HG02642 (cell line): ENCODE measurements around the gene PIPOX.

Source experiments
- ATAC-seq: cut with Tn5 transposase; IDR thresholded peaks from one replicate; pipeline ENCODE4 v1.9.1; 2021; ENCODE audit warnings: mild to moderate bottlenecking; ENCODE audit not compliant: unreplicated experiment, poor library complexity

PIPOX gene

GRCh38 chr17:29042679-29043538, at the start of gene PIPOX:
Gene PIPOX, plus strand, starts transcription at chr17:29043141. Its CDS starts 85 bp downstream, at chr17:29043226.
- ATAC-seq, result no peak

- ATAC-seq, result no peak
Observed at GRCh38 chr17:28993645-28994426, 49.1 kb upstream of the PIPOX start.

GRCh38 chr17:28996554-28997096, 46.3 kb upstream of the PIPOX start:
- no peak for ATAC-seq

- ATAC-seq, result no peak
Observed at GRCh38 chr17:28997806-28998205, 45.1 kb upstream of the PIPOX start.

- no peak for ATAC-seq
Observed at GRCh38 chr17:28999206-28999605, 43.7 kb upstream of the PIPOX start.

GRCh38 chr17:29000973-29001372, 42.0 kb upstream of the PIPOX start:
- ATAC-seq, result no peak

GRCh38 chr17:29002811-29003210, 40.1 kb upstream of the PIPOX start:
- no peak for ATAC-seq

- ATAC-seq, result no peak
Observed at GRCh38 chr17:29003289-29003688, 39.7 kb upstream of the PIPOX start.

- ATAC-seq, result no peak
Observed at GRCh38 chr17:29004081-29004692, 38.8 kb upstream of the PIPOX start.

GRCh38 chr17:29005936-29006511, 36.9 kb upstream of the PIPOX start, which contains the start of gene SEZ6:
Gene SEZ6, minus strand, starts transcription at chr17:29006033. Its CDS starts 164 bp downstream, at chr17:29005869.
- no peak for ATAC-seq

- ATAC-seq, result no peak
Observed at GRCh38 chr17:29007456-29007855, 35.5 kb upstream of the PIPOX start.

GRCh38 chr17:29007860-29008455, 35.0 kb upstream of the PIPOX start:
- no peak for ATAC-seq

- no peak for ATAC-seq
Observed at GRCh38 chr17:29008591-29008990, 34.4 kb upstream of the PIPOX start.

- ATAC-seq, result no peak
Observed at GRCh38 chr17:29010129-29010528, 32.8 kb upstream of the PIPOX start.

GRCh38 chr17:29010586-29010985, 32.4 kb upstream of the PIPOX start:
- no peak for ATAC-seq

GRCh38 chr17:29012535-29012934, 30.4 kb upstream of the PIPOX start:
- ATAC-seq, result no peak

GRCh38 chr17:29014716-29015115, 28.2 kb upstream of the PIPOX start:
- no peak for ATAC-seq

- ATAC-seq, result no peak
Observed at GRCh38 chr17:29016345-29017210, 26.4 kb upstream of the PIPOX start.
